ENCODE data around the gene SHANK1. TPM values are rescaled to one million over a fixed set of nuclear protein-coding genes. Genes with fewer than 3 reads are reported as not detected.
"Not testable (repeated sequence)": the region's sequence is repeated elsewhere in the genome, so short reads cannot be mapped to it uniquely, and the experiment has no call there.

The SHANK1 gene
- 0.40 TPM for total RNA-seq
- long read RNA-seq, partial matches to known transcripts: 1 of 1 reads
- long read RNA-seq, other reads (novel, unspliced or antisense): 0 of 1 reads

DNA sequence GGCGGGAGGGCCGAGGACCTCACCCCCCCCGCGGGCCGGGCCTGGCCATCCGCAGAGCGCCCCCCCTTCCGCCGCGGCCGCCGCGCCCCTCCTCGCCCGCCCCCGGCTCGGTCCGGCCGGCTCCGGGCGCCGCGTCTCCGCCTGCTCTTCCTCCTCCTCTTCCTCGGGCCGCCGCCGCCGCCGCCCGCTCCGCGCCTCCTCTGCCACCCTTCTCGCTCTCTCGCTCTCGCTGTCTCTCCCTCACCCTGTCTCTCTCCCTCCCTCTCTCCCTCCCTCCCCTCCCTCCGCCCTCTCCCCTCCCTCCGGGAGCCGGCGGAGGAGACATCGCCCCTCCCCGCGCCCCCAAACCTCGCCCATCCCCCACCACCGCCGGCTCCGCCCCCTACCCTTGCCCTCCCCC is at the start of gene SHANK1:
Gene SHANK1 (minus strand): TSS at position 237 of the 400 bp plus-strand sequence. CDS start 2,883 bp downstream, outside the sequence.
- no peak for ATAC-seq (ENCODE audit: poor library complexity)
- no peak for DNase-seq
- intact Hi-C loops (cut with DNase I): no loop called here

DNA sequence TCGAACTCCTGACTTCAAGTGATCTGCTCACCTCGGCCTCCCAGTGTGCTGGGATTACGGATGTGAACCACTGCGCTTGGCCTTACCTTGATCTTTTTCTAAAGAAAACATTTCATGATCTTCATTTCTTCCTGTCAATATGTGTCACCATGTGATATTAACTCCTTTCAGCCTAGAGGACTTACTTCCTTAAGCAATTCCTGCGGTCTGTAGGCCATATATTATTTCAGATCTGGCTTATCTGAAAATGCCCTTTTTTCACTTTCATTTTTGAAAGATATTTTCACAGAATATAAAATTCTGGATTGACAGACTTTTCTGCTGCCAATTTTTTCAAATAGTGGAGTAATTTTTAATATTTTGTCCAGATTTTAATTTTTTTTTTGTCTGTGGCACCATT is 48.7 kb upstream of the SHANK1 start:
- DNase-seq (no peak), ATAC-seq (ENCODE audit: poor library complexity) (no peak)
- intact Hi-C loops (cut with DNase I): no loop called here

DNA sequence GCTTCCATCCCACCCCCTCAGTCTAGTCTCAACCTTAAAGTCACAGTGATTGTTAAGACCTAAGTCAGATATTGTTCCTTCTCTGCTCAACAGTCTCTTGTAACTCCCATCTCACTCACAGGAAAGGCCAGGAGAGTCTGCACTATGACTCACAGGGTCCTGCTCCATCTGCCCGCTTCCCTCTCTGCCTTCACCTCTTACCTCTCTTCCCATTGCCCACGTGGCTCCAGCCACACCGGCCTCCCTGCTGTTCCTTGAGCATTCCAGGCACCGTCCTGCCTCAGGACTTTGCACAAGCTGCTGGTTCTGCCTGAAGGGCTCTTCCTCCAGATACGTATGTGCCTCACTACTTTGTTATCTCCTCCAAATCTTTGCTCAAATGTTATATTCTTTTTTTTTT is 47.7 kb upstream of the SHANK1 start:
- ATAC-seq (ENCODE audit: poor library complexity); intact Hi-C loops (cut with DNase I): not testable (repeated sequence)

DNA sequence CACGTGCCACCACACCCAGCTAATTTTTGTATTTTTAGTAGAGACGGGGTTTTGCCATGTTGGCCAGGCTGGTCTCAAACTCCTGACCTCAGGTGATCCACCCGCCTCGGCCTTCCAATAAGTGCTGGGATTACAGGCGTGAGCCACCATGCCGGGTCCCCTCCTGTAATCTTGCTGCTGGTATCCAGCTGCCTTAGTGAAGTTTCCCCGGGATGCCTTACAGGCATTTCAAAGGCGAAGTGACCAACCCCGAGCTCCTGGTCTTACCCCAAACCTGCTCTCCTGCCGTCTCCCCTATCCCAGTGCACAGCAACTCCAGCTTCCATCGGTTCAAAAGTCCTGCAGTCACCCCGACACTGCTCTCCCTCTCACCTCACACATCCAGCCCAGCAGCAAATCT is 47.1 kb upstream of the SHANK1 start:
- intact Hi-C loops (cut with DNase I); ATAC-seq (ENCODE audit: poor library complexity); DNase-seq: not testable (repeated sequence)

More for the DNA sequence above, 47.7 kb upstream of the SHANK1 start:
- not testable (repeated sequence) for DNase-seq

DNA sequence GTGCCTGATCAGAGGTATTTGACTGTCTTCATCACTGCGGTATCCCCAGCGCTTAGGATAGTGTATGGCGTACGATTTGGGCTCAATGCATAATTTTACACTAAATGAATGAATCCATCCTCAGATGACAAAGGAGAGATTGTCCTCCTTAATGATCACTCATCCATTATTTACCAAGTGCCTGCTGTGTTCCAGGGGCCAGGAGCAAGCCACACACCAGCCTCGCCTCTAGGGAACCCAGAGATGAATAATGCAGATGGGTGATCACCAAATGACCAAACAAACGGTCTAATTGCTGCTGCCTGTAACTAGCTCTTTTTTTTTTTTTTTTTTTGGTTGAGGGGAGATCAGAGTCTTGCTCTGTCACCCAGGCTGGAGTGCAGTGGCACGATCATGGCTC is 44.8 kb upstream of the SHANK1 start:
- no peak for ATAC-seq (ENCODE audit: poor library complexity)
- intact Hi-C loops (cut with DNase I): no loop called here

DNA sequence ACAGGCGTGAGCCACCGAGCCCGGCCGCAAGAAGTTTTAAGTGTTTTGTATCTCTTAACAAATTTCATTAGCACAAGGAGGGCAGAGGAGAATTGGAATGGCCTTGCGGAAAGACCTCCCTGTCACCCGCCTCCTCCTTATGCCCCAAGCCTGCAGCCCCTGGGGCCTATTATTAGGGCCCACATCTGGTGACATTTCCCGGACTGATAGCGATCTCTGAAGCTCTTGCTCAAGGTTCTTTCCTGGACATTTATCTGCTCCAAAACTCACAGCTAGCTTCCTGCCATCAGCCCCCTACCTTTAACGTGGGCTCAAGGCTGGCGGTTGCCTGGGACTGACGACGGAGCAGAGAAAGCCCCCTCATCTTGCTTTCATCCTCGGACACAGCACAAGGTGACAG is 43.9 kb upstream of the SHANK1 start:
- ATAC-seq (ENCODE audit: poor library complexity); DNase-seq; intact Hi-C loops (cut with DNase I): not testable (repeated sequence)

More for the DNA sequence above, 44.8 kb upstream of the SHANK1 start:
- DNase-seq: no peak

DNA sequence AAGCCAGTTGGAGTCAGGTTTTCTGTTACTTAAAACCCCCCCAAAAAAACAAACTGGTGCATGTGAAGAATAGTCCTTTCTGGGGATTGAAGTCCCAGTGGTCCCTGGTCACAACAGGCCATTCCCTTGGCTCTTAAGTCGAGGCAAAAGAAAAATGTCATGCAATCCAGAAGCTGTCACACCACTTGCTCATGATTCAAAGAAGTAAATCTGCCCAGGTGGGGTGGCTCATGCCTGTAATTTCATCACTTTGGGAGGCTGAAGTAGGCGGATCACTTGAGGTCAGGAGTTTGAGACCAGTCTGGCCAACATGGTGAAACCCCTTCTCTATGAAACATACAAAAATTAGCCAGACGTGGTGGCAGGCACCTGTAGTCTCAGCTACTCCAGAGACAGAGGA is 41.9 kb upstream of the SHANK1 start:
- DNase-seq; intact Hi-C loops (cut with DNase I); ATAC-seq (ENCODE audit: poor library complexity): not testable (repeated sequence)

DNA sequence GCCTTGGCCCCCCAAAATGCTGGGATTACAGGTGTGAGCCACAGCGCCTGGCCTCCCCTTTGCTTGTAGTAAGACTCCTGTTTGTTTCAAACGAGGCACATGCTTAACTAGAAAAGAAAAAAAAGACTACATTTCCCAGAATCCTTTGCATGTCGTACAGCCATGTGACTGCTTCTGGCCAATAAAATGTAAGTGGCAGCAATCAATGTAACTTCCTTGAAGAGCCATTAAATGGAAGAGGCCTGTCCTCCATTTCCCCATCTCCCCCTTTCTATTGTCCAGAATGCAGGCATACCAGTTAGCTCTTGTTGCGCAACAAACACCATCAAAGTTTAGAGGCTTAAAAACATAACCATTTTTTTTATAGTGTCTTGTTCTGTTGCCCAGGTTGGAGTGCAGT is 40.3 kb upstream of the SHANK1 start:
- ATAC-seq (ENCODE audit: poor library complexity): no peak
- intact Hi-C loops (cut with DNase I): no loop called here
- DNase-seq: no peak

DNA sequence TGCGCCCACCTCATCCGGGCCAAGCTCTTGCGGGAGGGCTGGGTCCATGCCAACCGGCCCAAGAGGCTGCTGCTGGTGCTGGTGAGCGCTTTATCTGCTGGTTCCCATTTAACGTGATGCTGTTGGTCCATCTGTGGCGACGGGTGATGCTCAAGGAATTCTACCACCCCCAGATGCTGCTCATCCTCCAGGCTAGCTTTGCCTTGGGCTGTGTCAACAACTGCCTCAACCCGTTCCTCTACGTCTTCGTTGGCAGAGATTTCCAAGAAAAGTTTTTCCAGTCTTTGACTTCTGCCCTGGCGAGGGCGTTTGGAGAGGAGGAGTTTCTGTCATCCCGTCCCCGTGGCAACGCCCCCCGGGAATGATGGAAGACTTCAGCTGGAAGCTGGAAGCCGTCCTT is 39.5 kb upstream of the SHANK1 start:
- ATAC-seq (ENCODE audit: poor library complexity); intact Hi-C loops (cut with DNase I); DNase-seq: not testable (repeated sequence)

DNA sequence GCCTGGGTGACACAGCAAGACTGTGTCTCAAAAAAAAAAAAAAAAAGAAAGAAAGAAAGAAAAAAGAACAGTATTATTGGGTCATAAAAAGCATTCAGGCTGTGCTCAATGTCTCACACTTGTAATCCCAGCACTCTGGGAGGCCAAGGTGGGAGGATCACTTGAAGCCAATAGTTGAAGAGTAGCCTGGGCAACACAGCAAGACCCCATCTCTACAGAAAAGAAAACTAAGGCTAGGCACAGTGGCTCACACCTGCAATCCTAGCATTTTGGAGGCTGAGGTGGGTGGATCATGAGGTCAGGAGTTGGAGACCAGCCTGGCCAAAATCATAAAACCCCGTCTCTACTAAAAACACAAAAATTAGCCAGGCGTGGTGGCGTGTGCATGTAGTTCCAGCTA is 38.0 kb upstream of the SHANK1 start:
- intact Hi-C loops (cut with DNase I); ATAC-seq (ENCODE audit: poor library complexity); DNase-seq: not testable (repeated sequence)

DNA sequence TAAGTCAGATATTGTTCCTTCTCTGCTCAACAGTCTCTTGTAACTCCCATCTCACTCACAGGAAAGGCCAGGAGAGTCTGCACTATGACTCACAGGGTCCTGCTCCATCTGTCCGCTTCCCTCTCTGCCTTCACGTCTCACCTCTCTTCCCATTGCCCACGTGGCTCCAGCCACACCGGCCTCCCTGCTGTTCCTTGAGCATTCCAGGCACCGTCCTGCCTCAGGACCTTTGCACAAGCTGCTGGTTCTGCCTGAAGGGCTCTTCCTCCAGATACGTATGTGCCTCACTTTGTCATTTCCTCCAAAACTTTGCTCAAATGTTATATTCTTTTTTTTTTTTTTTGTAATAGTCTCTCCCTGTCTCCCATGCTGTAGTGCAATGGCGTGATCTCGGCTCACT is 36.6 kb upstream of the SHANK1 start:
- intact Hi-C loops (cut with DNase I); ATAC-seq (ENCODE audit: poor library complexity): not testable (repeated sequence)

DNA sequence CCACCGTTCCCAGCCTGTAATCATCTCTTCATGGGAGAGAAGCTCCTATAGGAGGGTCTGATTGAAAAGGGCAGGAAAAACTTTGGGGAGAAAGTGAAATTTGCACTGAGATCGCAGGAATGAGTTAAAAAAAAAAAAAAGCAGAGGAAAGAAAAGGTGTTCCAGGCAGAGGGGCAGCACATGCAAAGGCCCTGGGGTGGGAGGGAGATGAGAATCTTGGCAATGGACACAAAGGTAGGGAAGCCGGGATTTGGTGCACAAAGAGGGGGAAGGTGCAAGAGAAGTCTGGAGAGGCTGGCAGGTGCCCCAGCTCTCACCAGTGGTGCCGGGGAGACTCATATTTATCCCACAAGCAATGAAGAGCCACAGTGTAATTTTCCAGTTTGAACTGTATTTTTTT is 34.3 kb upstream of the SHANK1 start:
- ATAC-seq (ENCODE audit: poor library complexity) (no peak), DNase-seq (no peak)
- intact Hi-C loops (cut with DNase I): no loop called here

More for the DNA sequence above, 36.6 kb upstream of the SHANK1 start:
- not testable (repeated sequence) for DNase-seq

DNA sequence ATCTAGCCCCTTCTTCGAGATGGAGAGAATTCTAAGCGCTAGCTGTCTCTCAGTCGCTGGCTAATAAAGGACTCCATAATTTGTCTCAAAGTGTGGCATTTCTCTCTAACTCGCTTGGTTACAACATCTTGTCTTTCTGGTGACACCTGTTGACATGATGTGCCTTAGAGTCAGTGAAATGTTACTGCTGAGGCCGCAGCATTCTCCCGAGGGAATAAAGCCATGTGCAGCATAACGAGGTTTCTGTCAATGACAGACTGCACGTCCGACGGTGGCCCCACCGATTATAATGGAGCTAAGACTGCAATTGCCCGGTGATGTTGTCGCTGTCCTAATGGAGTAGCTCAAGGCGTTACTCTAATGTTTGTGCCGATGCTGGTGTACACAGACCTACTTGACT is 30.4 kb upstream of the SHANK1 start:
- ATAC-seq (ENCODE audit: poor library complexity) (no peak), DNase-seq (no peak)
- intact Hi-C loops (cut with DNase I): no loop called here

DNA sequence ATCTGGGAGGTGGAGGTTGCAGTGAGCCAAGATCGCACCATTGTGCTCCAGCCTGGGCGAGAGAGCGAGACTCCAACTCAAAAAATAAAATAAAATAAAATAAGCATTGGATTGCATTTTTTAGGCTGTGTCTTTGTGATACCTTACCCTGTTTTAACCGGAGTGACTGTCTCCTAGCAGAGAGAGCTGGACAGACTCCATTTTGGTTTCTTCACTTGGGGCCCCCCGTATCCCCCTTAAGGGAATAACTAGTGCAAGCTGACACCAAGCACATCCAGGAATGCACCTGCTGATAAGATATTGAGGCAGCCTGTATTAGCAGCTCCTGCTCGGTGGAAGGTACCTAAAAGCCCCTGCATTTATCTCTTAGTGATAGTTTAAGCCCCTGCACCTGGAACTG is 29.9 kb upstream of the SHANK1 start:
- ATAC-seq (ENCODE audit: poor library complexity) (no peak), DNase-seq (no peak)
- intact Hi-C loops (cut with DNase I): no loop called here

DNA sequence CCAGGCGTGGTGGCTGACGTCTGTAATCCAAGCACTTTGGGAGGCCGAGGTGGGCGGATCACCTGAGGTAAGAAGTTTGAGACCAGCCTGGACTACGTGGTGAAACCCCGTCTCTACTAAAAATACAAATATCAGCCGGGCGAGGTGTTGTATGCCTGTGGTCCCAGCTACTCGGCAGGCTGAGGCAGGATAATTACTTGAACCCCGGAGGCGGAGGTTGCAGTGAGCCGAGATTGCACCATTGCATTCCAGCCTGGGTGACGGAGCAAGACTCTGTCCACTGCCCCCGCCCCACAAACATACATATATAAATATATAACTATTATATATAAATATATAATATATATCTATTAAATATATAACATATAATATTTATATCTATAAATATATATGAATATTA is 27.5 kb upstream of the SHANK1 start:
- DNase-seq; intact Hi-C loops (cut with DNase I); ATAC-seq (ENCODE audit: poor library complexity): not testable (repeated sequence)

DNA sequence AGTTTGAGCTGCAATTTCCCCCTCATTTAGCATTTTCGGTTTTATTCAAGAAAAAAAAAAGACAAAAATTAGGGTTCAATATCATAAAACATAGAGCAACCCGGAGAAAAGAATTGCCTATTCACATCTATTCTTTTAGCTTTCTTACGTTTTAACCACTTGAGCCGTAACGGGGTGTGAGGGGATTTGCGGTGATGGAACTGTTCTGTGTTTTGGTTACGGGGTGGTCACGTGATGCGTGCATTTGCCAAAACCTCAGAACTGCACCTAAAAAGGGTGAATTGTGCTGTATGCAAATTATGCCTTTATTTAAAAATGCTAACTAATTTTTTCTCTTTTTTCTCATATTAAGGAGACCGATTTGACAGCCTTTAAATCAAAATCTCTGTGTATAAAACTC is 25.6 kb upstream of the SHANK1 start:
- DNase-seq: no peak
- no peak for ATAC-seq (ENCODE audit: poor library complexity)
- intact Hi-C loops (cut with DNase I): no loop called here

DNA sequence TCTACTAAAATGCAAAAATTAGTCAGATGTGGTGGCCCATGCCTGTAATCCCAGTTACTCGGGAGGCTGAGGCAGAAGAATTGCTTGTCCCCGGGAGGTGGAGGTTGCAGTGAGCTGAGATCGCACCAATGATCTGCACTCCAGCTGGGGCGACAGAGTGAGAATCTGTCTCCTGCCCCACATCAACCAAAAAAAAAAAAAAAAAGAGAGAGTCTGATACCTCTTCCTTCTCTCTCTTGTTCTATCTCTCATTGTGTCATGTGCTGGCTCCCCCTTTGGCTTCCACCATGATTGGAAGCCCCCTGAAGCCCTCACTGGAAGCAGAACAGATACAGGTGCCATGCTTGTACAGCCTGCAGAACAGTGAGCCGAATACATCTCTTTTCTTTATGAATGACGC is 23.9 kb upstream of the SHANK1 start:
- no peak for ATAC-seq (ENCODE audit: poor library complexity)
- no peak for DNase-seq
- intact Hi-C loops (cut with DNase I): no loop called here

DNA sequence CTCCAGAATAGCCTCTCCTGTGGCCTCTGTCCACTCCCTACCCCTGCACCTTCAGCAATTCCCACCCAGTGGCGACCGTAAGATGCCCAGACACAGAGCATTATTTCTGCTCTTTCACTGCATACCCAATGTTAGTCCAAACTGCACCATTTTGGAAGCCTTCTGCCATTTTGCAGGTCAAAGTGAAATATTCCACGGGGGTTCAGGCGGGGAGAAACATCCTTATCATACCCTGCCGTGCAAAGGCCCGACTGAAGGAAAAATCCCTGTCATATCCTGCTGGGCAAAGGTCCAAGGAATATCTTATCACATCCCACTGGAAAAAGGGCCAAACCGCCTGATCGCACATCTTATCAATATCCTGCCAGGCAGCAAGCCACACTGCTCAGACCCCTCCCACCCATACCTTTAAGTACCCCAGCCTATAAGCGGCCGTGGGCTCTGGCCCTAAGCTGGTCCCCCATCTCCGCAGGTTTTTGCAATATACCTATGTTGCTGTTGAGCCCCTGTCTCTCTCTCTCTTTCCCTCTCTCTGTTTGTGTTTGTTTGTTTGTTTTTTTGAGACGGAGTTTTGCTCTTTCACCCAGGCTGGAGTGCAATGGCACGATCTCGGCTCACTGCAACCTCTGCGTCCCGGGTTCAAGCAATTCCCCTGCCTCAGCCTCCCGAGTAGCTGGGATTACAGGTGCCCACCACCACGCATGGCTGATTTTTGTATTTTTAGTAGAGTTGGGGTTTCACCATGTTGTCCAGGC is 21.8 kb upstream of the SHANK1 start:
- intact Hi-C loops (cut with DNase I): no loop called here
- no peak for DNase-seq
- no peak for ATAC-seq (ENCODE audit: poor library complexity)

DNA sequence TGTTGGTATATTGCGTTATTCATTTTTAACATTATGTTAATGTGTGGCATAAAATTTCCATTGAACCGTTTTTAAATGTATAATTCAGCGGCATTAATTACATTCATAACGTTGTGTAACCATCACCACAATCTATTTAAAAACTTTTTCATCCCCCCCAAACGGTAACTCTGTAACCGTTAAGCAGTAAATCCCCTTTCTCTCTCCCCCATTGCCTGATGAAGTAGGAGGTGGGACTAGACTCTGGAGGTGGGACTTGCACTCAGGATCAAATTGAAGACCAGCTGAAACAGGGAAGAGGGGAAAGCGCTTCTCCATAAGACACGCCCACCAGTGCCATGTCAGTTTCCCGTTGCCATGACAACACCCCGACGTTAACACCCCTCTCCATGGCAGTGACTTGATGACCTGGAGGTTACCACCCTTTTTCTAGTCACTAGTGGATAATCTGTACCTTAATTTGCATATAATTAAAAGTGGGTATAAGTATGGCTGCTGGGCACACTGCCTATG is 20.4 kb upstream of the SHANK1 start:
- ATAC-seq (ENCODE audit: poor library complexity): no peak
- DNase-seq: no peak
- intact Hi-C loops (cut with DNase I): no loop called here

All from Right ventricle myocardium superior (tissue), 1 donor.